Trophoblast cell (in vitro differentiated cells and primary cell): ENCODE results near the gene NABP1.

ENCODE experiments used
- DNase-seq, 2 donors: peaks; one replicate each; pipeline ENCODE4 v3.0.0-alpha.2; 2016
- H2AFZ ChIP-seq: 2 replicates; pipeline ENCODE4 v1.6.1; 2013; ENCODE audit warnings: low read length, moderate library complexity, mild to moderate bottlenecking; ENCODE audit not compliant: insufficient read depth, poor library complexity
- H2AK5ac ChIP-seq: 2 replicates; pipeline ENCODE4 v1.6.1; 2013; ENCODE audit warnings: mild to moderate bottlenecking, low read length
- H2BK120ac ChIP-seq: 2 replicates; pipeline ENCODE4 v1.6.1; 2013; ENCODE audit warnings: low read length, mild to moderate bottlenecking, moderate library complexity; ENCODE audit not compliant: insufficient read depth, poor library complexity
- H2BK12ac ChIP-seq: 2 replicates; pipeline ENCODE4 v1.6.1; 2013; ENCODE audit warnings: mild to moderate bottlenecking, low read length, moderate library complexity
- H2BK5ac ChIP-seq: 2 replicates; pipeline ENCODE4 v1.6.1; 2013; ENCODE audit warnings: low read length, low read depth, moderate library complexity, mild to moderate bottlenecking; ENCODE audit not compliant: poor library complexity
- H3K14ac ChIP-seq: 2 replicates; pipeline ENCODE4 v1.6.1; 2013; ENCODE audit warnings: mild to moderate bottlenecking, low read length
- H3K18ac ChIP-seq: 2 replicates; pipeline ENCODE4 v1.6.1; 2013; ENCODE audit warnings: mild to moderate bottlenecking, low read length
- H3K23ac ChIP-seq: 2 replicates; pipeline ENCODE4 v1.6.1; 2013; ENCODE audit warnings: low read length
- H3K27ac ChIP-seq: 2 replicates; pipeline ENCODE4 v1.5.1; 2013; ENCODE audit warnings: low read depth, mild to moderate bottlenecking, inconsistent platforms, low read length, moderate library complexity
- H3K27me3 ChIP-seq: 2 replicates; pipeline ENCODE4 v1.6.1; 2013; ENCODE audit warnings: inconsistent platforms, mild to moderate bottlenecking, low read length, moderate library complexity; ENCODE audit not compliant: insufficient read depth
- H3K36me3 ChIP-seq, 2 experiments: 1 replicate in 1 of 2; 2 replicates in 1 of 2; pipeline ENCODE4 v1.6.1; 2013; ENCODE audit warnings: low read length in 2 of 2, mild to moderate bottlenecking in 2 of 2, moderate library complexity in 1 of 2; ENCODE audit not compliant: insufficient read depth in 2 of 2, control insufficient read depth in 1 of 2
- H3K4ac ChIP-seq: 2 replicates; pipeline ENCODE4 v1.6.1; 2013; ENCODE audit warnings: low read depth, mild to moderate bottlenecking, low read length, moderate library complexity
- H3K4me1 ChIP-seq, 2 experiments: 1 replicate in 1 of 2; 2 replicates in 1 of 2; pipeline ENCODE4 v1.6.1; 2013; ENCODE audit warnings: low read length in 2 of 2, mild to moderate bottlenecking in 2 of 2, moderate library complexity in 1 of 2; ENCODE audit not compliant: insufficient read depth in 2 of 2, control insufficient read depth in 1 of 2
- H3K4me2 ChIP-seq: 2 replicates; pipeline ENCODE4 v1.6.1; 2013; ENCODE audit warnings: inconsistent platforms, mild to moderate bottlenecking, low read length, moderate library complexity
- H3K4me3 ChIP-seq: 2 replicates; pipeline ENCODE4 v1.5.1; 2013; ENCODE audit warnings: mild to moderate bottlenecking, low read depth, low read length, inconsistent platforms
- H3K79me1 ChIP-seq: one replicate; pipeline ENCODE4 v1.6.1; 2013; ENCODE audit warnings: low read length
- H3K79me2 ChIP-seq: 2 replicates; pipeline ENCODE4 v1.6.1; 2013; ENCODE audit warnings: low read length, mild to moderate bottlenecking; ENCODE audit not compliant: control insufficient read depth, insufficient read depth, poor library complexity
- H3K9ac ChIP-seq: 2 replicates; pipeline ENCODE4 v1.6.1; 2013; ENCODE audit warnings: mild to moderate bottlenecking, low read length
- H3K9me3 ChIP-seq: 2 replicates; pipeline ENCODE4 v1.6.1; 2013; ENCODE audit warnings: low read depth, mild to moderate bottlenecking, control low read depth, inconsistent platforms, low read length; ENCODE audit not compliant: insufficient read depth
- H4K12ac ChIP-seq: 2 replicates; pipeline ENCODE4 v1.6.1; 2013; ENCODE audit warnings: low read depth, mild to moderate bottlenecking, low read length, moderate library complexity
- H4K8ac ChIP-seq: 2 replicates; pipeline ENCODE4 v1.6.1; 2013; ENCODE audit warnings: low read depth, mild to moderate bottlenecking, low read length, moderate library complexity
- H4K91ac ChIP-seq: one replicate; pipeline ENCODE4 v1.6.1; 2013; ENCODE audit warnings: low read depth, mild to moderate bottlenecking, low read length, moderate library complexity
- WGBS: extraction: QIAGEN DNeasy Blood & Tissue Kit; methylation state at CpG from one replicate; pipeline ENCODE4 v1.1.7; 2013; ENCODE audit warnings: missing lambda C conversion rate; ENCODE audit not compliant: insufficient read length, insufficient coverage; ENCODE audit errors: extremely low coverage; 5-methylcytosine and 5-hydroxymethylcytosine counted together

The NABP1 gene

DNA sequence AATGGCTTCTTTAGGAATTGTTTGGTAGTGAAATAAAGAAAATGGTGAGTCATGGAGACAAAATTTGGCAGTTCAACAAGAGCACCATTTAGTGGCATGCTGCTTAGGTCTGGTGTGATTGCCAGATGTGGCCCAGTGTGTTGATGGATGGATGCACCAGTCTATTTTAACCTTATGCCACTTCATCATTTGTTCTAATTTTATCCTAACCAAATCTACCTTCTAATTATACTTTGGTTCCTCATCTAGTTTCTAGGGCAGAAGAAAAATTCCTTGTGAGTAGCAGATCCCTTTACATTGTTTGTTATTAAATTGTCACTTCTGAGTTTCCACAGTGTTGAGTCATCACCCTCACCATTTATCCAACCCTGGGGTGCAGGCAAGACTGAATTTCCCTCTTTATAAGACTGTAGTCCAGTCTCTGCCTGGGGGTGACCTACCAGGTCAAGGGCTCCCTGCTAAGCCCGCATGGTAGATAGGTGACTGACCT, 32.5 kb downstream of the NABP1 start:
- Histone ChIP-seq H3K79me2 (no peaks in the 10 kb centered on the region), H3K4me3 (no peak overlapping the region), H3K4ac (no peak overlapping the region), H3K36me3 (no peaks in the 10 kb centered on the region), H3K23ac (no peak overlapping the region), H3K9ac (no peak overlapping the region), H4K8ac (no peak overlapping the region), H3K4me1 (no peaks in the 10 kb centered on the region), H3K14ac (no peak overlapping the region), H3K18ac (no peak overlapping the region), H4K91ac (no peak overlapping the region), H2AFZ (no peak overlapping the region), H2BK12ac (no peak overlapping the region), H4K12ac (no peak overlapping the region), H3K27me3 (no peaks in the 10 kb centered on the region), H3K9me3 (no peaks in the 10 kb centered on the region), H2BK120ac (no peak overlapping the region), H3K4me2 (no peak overlapping the region), H3K79me1 (no peaks in the 10 kb centered on the region), H2AK5ac (no peak overlapping the region), H3K27ac (no peak overlapping the region), H2BK5ac (no peak overlapping the region)
- WGBS: no CpG with 5 or more reads among the region's 1 CpG
- no peak for DNase-seq

DNA sequence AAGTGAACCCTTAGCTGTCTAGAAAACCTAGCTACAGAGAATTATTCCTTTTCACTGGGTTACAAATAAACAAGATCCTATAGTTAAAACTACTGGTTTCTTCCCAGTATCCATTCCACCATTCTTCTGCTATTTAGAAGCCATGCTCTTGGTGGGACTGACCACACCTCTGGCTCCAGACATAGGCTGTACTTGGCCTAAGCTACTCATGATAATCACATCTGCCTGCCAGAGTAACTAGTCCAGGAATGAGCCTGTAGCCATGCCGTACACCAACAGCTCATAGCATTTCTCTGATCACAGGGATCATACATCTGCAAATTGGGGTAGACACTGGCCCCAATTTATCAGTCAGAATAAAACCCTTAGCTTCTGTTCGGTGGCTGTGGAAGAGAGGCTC, 33.7 kb downstream of the NABP1 start:
- H3K79me1 ChIP-seq: no peaks in the 10 kb centered on the region
- no peak overlapping the region for H3K14ac ChIP-seq
- H4K8ac ChIP-seq: no peak overlapping the region
- H3K4me2 ChIP-seq: no peak overlapping the region
- H3K18ac ChIP-seq: no peak overlapping the region
- no peak overlapping the region for H3K4ac ChIP-seq
- H2AK5ac ChIP-seq: no peak overlapping the region
- H4K91ac ChIP-seq: no peak overlapping the region
- no peaks in the 10 kb centered on the region for H3K4me1 ChIP-seq
- no peaks in the 10 kb centered on the region for H3K36me3 ChIP-seq
- no peaks in the 10 kb centered on the region for H3K27me3 ChIP-seq
- H2BK12ac ChIP-seq: no peak overlapping the region
- no peak overlapping the region for H3K9ac ChIP-seq
- no peak overlapping the region for H4K12ac ChIP-seq
- H3K79me2 ChIP-seq: no peaks in the 10 kb centered on the region
- no peak overlapping the region for H2BK120ac ChIP-seq
- no peak overlapping the region for H3K27ac ChIP-seq
- no peak for DNase-seq
- no CpG with 5 or more reads among the region's 2 CpGs for WGBS
- H3K4me3 ChIP-seq: no peak overlapping the region
- H2BK5ac ChIP-seq: no peak overlapping the region
- no peaks in the 10 kb centered on the region for H3K9me3 ChIP-seq
- no peak overlapping the region for H3K23ac ChIP-seq
- no peak overlapping the region for H2AFZ ChIP-seq

DNA sequence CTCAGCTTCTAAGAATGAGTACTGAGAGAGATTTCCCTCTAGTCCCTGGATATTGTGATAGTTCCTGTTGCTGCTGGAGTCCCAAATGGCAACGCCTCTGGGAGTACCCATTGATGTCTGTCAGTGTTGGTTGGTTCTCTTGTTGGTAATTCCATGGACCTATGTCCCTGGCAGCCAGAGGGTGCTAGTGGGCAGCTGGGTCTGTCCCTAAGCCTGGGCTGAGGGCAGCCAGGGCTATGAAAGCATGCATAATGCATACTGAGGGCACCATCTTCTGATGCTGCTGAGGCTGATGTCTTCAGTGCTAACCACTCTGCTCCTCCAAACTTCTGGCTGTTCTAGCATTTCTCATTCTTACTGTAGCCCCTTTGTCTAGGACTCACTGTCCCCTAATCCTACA, 35.9 kb downstream of the NABP1 start:
- no peaks in the 10 kb centered on the region for H3K79me1 ChIP-seq
- no peak overlapping the region for H4K91ac ChIP-seq
- no peak overlapping the region for H4K12ac ChIP-seq
- H2BK5ac ChIP-seq: no peak overlapping the region
- no peaks in the 10 kb centered on the region for H3K9me3 ChIP-seq
- peak in 1 of 2 donors; percentile 22 for DNase-seq
- H3K18ac ChIP-seq: no peak overlapping the region
- no CpG with 5 or more reads among the region's 1 CpG for WGBS
- H2BK120ac ChIP-seq: no peak overlapping the region
- H3K9ac ChIP-seq: no peak overlapping the region
- no peak overlapping the region for H3K14ac ChIP-seq
- H2BK12ac ChIP-seq: no peak overlapping the region
- H3K4me3 ChIP-seq: no peak overlapping the region
- no peak overlapping the region for H3K4ac ChIP-seq
- H3K4me2 ChIP-seq: no peak overlapping the region
- H3K36me3 ChIP-seq: no peaks in the 10 kb centered on the region
- H4K8ac ChIP-seq: no peak overlapping the region
- H2AFZ ChIP-seq: no peak overlapping the region
- no peaks in the 10 kb centered on the region for H3K79me2 ChIP-seq
- no peaks in the 10 kb centered on the region for H3K4me1 ChIP-seq
- no peak overlapping the region for H3K23ac ChIP-seq
- H3K27me3 ChIP-seq: no peaks in the 10 kb centered on the region
- no peak overlapping the region for H3K27ac ChIP-seq
- no peak overlapping the region for H2AK5ac ChIP-seq

DNA sequence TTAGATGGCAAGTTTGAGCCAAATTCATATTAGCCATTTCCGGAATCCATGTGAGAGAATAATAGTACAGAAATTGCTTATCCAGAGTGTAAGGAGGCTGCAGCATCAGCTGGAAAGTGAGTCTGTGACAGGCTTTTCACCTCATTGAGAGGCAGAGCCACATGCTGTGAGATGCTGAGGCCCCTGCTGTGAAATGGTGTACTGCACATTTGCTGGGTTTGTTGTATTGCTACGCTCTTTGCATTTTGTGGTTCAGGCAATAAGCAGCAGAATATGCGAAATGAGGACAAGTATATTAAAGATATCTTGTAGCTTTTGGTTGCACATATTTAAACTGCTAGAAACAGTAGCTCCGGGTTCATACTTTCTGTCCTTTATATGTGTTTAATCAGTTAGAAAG, 37.0 kb downstream of the NABP1 start:
- Histone ChIP-seq H4K8ac (no peak overlapping the region), H2AFZ (no peak overlapping the region), H3K9ac (no peak overlapping the region), H3K79me2 (no peaks in the 10 kb centered on the region), H2AK5ac (no peak overlapping the region), H3K27me3 (no peaks in the 10 kb centered on the region), H4K12ac (no peak overlapping the region), H3K9me3 (no peaks in the 10 kb centered on the region), H3K27ac (no peak overlapping the region), H3K23ac (no peak overlapping the region), H3K4me1 (no peaks in the 10 kb centered on the region), H3K79me1 (no peaks in the 10 kb centered on the region), H3K4me2 (no peak overlapping the region), H3K36me3 (no peaks in the 10 kb centered on the region), H3K4ac (no peak overlapping the region), H3K4me3 (no peak overlapping the region), H2BK12ac (no peak overlapping the region), H2BK5ac (no peak overlapping the region), H3K14ac (no peak overlapping the region), H3K18ac (no peak overlapping the region), H4K91ac (no peak overlapping the region), H2BK120ac (no peak overlapping the region)
- DNase-seq: no peak
- WGBS: no CpG with 5 or more reads among the region's 4 CpGs
